Fibroblast of mammary gland (primary cell): ENCODE data around the gene HECTD1.
"Not testable (repeated sequence)": the region's sequence is repeated elsewhere in the genome, so short reads cannot be mapped to it uniquely, and the experiment has no call there.

Experiments
- DNase-seq: peaks from one replicate; pipeline ENCODE4 v3.0.0-alpha.2; 2010; ENCODE audit warnings: low read depth
- H3K4me3 ChIP-seq: 2 replicates; pipeline ENCODE4 v1.5.1; 2011; ENCODE audit warnings: low read depth, mild to moderate bottlenecking, low read length, moderate library complexity; ENCODE audit not compliant: control insufficient read depth
- CTCF ChIP-seq: conservative IDR thresholded peaks from 2 replicates; pipeline ENCODE4 v1.5.1; 2011; ENCODE audit warnings: low read depth, low read length, inconsistent platforms; ENCODE audit not compliant: control insufficient read depth, insufficient read depth

Gene HECTD1

DNA sequence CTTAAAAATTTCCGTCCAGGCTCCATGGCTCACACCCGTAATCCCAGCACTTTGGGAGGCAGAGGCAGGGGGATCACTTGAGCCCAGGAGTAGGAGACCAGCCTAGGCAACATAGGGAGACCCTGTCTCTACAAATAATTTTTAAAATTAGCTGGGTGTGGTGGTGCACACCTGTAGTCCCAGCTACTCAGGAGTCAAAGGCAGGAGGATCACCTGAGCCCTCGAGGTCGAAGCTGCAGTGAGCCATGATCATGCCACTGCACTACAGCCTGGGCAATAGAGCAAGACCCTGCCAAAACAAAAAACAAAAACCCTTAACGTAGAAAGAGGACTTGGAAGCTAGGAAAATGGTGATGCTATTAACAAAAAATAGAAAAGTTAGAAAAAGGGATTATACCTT lies 2.0 kb upstream of the HECTD1 start:
- DNase-seq: no peak
- TF ChIP-seq CTCF: no peak
- no peak overlapping the region for H3K4me3 ChIP-seq

- TF ChIP-seq CTCF: no peak
- no peak for DNase-seq
Measured at GRCh38 chr14:31208546-31209424, 1.2 kb upstream of the HECTD1 start.

GRCh38 chr14:31207287-31207754 lies 272 bp downstream of the HECTD1 start:
- peak overlapping the region; percentile 76 for H3K4me3 ChIP-seq
- no peak for TF ChIP-seq CTCF
- DNase-seq: no peak

More at GRCh38 chr14:31208546-31209424, 1.2 kb upstream of the HECTD1 start:
- H3K4me3 ChIP-seq: peak overlapping the region; percentile 65

GRCh38 chr14:31206536-31207286 lies 882 bp downstream of the HECTD1 start:
- no peak for DNase-seq
- TF ChIP-seq CTCF: no peak
- peak overlapping the region; percentile 76 for H3K4me3 ChIP-seq

DNA sequence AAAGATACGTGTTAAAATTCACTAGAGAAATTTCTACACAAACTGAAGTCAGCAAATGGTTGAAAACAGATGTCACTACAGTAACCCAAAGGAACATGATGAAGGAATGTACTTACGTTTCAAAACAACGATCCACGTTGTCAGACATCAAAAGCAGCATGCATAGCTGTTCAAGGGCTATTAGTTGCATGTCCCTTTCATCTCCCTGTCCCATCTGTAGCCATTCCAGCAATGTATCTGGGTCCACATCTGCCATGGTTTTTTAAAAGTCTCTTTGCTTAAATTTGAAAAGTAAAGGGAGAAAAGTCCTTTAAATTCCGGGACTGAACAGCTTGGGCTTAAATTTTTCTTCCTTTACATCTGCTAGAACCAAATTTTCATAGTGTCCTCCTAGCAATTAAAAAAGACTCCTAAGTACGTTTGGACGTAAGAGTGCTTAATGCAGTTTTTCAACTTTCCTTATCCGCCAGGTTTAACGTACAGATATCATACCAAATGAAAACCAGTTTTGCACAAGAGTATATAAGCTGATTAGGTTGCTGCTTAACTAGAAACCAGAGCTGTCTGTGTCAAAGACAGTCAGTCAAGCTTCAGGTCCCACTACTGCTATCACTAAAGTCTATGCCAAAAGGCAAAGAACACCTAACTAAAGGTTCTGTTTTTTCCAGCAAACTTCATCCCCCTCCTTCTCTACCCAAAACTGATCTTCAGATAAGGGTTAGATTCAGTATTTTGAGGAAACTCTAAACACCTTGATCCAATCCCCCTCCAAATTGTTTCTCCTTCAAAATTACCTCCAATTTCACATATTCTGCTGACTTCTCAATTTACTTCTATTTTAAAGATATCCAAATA lies 1.7 kb downstream of the HECTD1 start:
- no peak for TF ChIP-seq CTCF
- peak overlapping the region; percentile 76 for H3K4me3 ChIP-seq
- DNase-seq: peak; percentile 90

DNA sequence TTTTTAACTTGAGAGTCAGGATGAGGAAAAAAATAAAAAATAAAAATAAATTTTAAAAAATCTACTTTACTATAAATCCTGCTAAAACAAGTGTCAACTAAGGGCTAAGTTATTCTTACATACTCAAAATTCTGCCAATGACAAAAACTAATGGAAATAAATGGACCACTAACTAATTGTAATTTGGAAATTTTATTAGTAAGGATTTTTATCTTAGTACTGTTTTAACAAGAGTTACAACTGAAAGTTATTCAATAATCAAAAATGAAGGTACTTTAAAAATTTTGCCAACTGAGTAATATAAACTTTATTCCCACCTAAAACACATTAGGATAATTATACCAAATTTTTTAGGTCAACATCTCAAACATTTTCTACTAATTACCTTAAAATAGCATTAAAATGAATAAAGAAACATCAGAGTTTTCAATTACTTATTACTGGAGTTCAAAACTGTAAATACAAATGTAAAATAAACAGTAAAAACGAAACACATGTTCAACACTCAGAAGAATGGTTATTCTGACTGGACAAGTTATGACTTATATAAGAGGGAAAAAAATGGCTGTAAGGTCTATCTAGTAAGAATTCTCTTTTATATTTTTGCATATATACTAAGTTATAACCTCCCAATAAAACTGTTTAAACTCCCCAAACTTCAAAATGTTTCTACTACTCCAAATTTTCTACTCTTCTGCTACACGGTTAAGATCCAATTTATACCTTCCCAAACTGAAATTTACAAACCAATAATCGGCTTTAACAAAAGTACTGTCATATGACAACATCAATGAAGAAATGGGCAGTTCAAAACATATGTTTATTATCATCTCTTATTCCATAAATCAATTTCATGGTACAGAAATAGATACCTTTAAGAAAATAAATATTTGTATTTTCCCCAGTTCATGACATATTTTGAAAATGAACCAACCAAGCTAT lies 2.7 kb downstream of the HECTD1 start:
- DNase-seq: no peak
- H3K4me3 ChIP-seq: peak overlapping the region; percentile 76
- TF ChIP-seq CTCF: no peak

GRCh38 chr14:31203899-31204592 lies 3.5 kb downstream of the HECTD1 start:
- not testable (repeated sequence) for H3K4me3 ChIP-seq, DNase-seq
